GM18519 (cell line): Measurements from ENCODE around the gene KCNQ4.

Source experiments
- ATAC-seq: cut with Tn5 transposase; IDR thresholded peaks from one replicate; pipeline ENCODE4 v1.9.1; 2021; ENCODE audit warnings: mild to moderate bottlenecking, moderate library complexity; ENCODE audit not compliant: unreplicated experiment, low FRiP score

The KCNQ4 gene

DNA sequence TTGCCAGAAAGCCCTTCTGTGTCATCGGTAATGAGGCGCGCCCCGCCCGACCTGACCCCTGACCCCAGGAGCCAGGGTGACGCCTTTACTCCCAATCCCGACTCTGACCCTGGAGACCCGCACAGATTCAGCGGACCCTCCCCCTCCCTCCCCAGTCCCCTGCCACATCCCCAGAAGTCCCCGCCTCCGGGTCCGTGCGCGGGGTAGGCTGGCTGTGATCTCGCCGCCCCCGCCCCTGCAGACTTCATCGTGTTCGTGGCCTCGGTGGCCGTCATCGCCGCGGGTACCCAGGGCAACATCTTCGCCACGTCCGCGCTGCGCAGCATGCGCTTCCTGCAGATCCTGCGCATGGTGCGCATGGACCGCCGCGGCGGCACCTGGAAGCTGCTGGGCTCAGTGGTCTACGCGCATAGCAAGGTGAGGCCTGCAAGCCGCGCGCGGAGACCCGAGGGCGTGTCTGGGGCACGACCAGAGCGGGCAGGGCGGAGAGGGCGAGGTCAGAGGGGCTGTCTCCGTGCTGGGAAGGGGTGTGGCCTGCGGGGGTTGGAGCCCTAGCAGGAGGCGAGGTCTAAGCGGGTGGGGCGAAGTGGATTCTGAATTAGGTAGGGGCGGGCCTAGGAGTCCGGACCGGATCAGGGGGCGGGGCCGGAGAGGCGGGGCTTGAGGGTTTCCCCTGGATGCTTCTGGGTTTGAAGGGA is 34.8 kb downstream of the KCNQ4 start:
- no peak for ATAC-seq

DNA sequence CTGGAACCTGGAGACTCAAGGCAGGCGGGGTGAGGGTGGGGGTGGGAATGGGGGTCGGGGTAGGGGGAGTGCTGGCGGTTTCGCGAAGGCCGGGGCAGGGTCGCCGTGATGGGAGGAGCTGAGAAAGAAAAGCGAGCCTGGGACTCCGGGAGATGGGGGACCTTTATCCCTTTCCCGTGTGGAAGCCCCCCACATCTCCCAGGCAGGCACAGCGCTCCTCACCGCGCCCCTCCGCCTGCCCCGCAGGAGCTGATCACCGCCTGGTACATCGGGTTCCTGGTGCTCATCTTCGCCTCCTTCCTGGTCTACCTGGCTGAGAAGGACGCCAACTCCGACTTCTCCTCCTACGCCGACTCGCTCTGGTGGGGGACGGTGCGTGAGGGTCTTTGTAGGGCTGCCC is 35.5 kb downstream of the KCNQ4 start:
- ATAC-seq = no peak

DNA sequence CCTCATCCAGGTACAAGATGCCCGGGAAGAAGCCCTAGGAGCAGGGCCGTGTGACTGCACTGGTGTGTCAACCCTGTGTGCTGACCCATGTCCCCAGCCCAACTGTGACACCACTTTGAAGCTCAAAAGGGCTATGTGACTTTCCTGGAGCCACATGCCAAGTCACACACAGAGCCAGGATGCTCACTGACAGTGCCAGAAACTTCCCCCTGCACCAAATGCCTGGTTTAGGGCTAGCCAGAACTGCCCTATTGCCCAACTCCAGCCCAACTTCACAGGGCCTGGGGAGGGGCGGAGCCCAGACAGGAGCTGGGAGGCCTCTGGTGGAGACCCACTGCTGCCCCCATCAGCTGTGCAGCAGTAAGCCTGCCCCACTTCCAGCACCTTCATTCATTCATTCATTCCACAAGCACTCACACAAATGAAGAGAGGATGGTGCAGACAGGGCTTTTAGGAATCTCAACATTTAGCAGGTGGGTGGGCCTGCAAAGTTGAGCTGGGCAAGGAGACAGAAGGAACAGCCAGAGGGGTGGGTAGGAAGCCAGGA is 36.7 kb downstream of the KCNQ4 start:
- ATAC-seq = no peak

DNA sequence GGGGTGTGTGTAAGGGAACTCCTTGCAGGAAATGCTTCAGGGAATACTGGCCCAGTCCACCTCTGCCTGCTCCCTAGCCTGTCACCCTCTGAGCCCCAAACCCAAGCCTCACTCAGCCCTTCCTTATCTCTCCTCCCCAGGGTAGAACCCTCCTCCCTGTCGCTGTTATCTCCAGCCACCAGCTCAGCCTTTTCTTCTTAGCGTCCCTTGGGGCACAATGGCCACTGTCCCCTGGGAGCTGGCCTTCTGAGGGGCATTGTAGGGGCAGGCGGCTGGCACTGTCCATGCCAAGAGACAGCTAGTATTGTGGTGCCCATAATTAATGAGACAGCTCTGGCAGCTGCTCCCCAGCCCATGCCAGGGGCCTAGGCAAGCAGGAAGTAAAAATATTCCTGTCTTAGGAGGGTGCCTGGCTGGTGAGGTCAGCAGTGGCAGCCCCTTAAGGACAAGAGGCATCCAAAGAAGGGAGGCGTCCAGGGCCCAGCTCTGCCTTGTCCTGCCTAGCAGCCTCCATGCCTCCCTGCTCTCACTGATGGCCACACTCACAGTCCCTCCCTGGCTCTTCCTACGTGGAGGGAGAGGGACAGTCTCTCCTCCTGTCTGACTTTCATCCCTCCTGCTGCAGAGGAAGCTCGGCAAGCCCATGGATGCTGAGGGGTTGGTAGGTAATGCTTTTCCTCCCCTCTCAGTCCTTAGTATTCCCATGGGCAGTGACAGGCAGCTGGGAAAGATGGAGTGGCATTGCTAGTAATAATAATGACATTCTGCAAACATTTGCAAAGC is 37.5 kb downstream of the KCNQ4 start:
- ATAC-seq = no peak

DNA sequence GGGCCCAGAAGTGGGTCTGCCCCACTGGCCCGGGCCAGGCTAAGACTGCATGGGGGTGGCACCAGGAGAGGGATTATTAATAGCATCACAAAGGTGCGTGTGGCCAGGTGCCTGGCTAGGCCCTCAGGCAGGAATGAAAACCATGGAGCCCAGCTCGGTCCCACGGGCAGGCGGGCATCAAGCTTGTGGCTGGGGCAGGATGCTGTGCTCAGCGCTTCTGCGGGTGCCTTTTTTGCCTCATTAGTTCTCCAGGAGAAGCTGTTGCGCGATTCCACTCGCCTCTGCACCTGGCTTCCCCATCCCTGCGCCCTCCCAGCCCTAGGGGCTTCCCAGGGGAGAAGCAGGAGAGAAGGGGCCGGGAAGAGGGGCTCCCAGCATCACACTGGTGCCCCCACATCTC is 39.3 kb downstream of the KCNQ4 start:
- ATAC-seq = no peak

DNA sequence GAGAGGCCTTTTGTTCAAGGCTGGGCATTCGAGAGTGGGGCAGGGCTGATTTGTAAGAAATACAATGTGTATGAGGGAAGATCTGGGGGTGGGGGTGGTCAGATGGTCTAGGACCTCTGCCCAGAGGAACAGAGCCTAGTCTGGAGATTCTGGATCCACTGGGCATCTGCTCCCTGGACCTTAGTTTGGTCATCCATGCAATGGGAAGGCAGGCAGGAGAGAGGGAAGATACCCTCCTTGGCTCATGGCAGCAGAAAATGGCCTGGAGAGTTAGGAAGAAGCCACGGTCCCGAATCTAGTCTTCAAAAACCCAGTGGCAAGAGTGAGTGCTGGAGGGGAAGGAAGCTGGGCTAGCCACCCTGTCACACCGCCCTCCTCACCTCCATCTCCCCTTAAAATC is 39.8 kb downstream of the KCNQ4 start:
- no peak for ATAC-seq

DNA sequence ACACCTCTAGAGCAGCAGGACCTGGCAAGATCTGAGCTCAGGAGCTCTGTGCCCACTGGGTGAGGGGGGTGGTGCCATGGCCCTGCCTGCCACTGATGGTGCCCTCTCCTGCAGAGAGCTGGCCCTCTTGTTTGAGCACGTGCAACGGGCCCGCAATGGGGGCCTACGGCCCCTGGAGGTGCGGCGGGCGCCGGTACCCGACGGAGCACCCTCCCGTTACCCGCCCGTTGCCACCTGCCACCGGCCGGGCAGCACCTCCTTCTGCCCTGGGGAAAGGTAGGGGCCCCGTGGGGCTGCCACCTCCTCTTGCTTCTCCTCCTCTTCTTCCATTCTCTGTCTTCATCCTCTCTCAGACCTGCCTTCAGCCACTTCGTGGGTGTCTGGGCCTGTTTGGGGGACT is 40.4 kb downstream of the KCNQ4 start:
- ATAC-seq = no peak

DNA sequence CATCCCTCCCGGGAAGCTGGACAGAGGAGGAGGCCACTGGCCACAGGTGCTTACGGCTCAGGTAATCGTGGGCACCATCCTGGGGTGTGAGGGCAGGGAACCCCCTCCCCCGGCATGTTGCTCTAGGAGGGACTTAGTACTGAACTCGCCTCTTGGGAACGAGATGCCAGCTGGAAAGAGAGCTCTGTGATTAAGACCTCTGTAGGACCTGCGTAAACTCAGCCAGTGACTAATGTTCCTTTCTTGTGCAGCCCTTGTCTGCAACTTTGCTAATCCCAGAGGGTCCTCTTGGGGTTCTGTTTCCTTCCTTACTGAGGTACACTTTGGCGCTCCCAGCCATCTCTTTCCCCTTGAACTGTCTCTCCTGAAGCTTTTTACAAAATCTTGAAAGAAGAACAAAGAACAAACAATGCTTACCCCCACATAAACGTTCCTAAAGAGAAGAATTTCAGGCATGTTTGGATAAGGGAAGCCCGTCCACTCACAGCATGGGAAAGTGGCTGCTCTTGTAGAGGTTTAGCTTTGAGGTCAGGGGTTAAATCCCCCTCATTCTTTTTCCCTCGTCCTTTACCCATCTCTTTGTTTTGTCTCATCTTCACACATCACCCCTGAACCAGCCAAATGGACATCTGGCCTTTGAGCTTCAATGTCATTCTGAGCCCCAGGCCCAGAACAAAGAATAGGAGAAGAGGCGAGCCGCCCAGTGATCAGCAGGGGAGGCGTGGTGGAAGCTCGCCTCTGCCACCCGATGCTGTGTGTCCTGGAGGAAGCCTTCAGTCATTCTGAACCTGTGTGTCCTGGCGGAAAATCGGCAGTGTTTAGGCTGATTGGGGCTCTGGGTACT is 41.2 kb downstream of the KCNQ4 start:
- no peak for ATAC-seq

DNA sequence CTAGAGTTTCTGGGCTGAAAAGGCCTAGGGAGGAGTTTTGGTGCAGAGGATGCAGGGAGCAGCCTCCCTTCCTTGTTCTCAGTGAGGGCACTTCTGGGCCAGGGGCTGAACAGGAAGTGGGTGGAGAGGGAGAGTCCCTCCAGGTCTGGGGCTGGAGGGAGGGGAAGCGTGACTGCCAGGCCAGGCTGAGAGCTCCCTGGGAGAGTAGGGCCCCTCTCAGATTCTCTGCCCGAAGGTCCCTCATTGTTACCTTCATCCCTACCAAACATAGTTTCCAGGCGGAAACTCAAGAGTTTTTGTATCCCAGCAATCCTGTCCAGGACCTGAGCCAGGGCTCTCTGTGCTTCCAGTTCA is 41.8 kb downstream of the KCNQ4 start:
- ATAC-seq = no peak

DNA sequence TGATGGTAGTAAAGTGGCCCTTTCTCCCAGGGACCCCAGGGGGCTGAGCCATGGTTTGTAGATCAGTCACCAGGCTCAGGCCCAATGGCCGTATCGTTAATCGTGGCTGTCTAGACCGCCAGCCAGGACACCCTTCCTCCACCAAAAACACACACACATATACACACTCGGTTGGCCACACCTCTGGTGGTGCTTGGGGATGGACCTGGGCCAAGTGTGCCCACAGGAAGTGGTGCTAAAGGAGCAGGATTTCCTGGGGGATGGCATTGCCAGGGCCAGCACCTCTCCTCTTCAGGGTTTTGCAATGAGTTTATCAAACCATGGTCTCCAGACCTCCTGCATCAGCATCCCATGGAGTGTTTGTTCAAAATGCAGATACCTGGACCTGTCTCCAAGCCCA is 42.4 kb downstream of the KCNQ4 start:
- no peak for ATAC-seq

DNA sequence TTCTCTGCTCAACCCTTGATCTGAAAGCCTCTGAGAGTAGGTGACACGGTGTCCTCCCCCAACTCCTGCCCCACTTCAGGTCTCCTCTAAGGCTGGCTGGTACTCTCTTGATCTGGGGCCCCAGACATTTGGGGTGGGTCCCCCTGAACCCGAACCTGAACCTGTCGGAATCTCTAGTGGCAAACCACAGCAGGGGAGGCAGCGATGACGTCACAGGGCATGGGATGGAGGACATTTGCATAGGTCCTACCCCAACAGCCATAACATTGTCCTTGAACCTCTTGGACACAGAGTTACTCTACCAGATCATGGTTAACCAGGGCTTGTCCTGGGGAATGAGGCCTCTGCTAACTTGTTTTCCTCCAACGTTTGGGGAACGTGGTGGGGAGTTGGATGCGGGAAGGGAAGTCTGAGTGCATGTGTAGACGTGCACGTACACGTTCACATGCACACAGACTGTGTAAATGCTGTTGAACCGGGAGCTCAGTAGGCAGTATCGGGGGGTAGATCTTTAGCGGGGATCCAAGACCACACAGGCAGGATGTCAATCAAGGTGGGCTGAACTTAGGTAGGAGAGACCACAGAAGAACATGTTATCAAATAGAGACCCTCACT is 46.2 kb downstream of the KCNQ4 start:
- ATAC-seq = no peak

DNA sequence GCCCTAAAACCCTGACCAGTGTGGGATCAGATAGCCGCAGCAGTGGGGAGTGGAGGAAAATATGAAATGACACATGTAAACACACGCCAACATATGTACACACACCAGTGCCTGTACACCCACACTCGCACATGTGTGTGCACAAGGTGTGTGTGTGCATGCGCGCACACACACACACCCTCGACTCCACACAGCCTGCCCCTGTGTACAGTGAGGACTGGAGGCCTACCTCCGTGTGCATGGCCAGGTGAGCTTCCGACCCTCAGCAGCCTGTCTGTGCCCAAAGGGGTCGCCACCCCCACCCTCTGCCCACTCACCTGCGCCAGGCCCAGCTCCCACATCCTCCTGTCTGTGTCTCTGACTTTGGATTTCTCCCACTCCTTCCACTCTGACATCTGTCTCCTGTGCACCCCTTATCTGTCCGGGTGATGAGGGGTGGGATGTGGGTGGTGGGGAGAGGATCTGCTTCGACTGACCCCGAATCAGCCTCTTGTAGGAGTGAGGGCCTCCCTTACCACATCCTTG is 46.9 kb downstream of the KCNQ4 start:
- no peak for ATAC-seq

DNA sequence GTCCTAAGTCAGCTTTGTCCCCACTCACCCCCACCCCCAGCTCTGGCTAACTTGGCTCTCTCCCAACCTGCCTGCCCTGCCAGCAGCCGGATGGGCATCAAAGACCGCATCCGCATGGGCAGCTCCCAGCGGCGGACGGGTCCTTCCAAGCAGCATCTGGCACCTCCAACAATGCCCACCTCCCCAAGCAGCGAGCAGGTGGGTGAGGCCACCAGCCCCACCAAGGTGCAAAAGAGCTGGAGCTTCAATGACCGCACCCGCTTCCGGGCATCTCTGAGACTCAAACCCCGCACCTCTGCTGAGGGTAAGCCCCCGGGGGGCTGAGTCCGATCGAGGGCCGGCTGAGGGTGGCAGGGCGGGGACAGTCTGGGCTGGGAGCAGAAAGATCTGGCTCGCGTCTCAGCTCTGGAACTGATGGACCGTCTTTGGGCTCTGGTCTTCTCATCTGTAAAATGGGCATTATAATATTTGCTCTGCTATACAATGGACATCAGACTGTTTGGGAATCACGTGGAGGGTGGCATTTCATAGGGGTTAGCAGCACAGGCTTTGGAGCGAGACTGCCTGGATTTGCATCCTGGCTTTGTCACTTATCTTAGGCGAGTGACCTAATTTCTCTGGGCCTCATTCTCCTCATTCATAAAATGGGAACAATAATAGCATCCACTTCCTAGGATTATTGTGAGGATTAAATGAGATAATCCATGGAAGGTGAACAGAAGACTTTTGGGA is 47.6 kb downstream of the KCNQ4 start:
- no peak for ATAC-seq

DNA sequence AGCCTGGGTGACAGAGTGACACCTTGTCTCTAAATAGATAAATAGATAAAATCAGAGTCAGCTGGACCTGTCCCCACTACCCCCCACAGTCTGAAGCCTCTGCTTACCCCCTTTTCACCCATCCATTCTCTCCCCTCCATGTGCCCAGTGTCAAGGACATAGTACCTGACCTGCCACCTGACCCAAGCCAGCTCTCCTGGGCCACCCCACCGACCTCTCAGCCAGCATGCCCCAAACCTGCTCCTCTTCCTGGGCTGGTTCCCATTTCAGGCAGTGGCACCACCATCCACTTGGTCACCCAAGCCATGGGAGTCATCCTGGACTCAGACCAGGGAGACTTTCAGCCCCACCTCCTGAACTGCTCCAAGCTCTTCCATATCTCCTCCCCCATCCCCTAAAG is 50.4 kb downstream of the KCNQ4 start:
- no peak for ATAC-seq

DNA sequence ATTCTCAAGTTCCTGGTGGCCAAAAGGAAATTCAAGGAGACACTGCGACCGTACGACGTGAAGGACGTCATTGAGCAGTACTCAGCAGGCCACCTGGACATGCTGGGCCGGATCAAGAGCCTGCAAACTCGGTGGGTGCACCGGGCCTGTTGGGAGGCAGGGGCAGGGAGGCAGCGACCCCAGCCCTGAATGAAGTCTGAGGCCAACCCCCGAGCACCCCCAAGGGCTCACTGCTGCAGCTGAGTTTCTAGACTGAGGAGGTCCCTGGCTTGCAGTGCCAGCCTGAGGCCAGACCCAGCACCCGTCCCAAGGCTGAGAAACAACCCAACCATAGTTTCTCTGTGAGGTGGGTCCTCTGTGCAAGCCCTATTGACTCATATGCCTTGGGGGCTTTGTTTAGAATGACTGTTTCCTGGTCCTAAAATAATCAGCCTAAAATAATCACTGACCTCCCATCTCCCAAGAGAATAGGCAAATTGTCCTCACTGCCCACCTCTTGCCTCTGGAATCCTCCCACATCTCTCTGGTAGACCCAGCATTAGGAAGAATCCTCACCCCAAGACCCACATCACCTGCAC is 51.5 kb downstream of the KCNQ4 start:
- no peak for ATAC-seq

DNA sequence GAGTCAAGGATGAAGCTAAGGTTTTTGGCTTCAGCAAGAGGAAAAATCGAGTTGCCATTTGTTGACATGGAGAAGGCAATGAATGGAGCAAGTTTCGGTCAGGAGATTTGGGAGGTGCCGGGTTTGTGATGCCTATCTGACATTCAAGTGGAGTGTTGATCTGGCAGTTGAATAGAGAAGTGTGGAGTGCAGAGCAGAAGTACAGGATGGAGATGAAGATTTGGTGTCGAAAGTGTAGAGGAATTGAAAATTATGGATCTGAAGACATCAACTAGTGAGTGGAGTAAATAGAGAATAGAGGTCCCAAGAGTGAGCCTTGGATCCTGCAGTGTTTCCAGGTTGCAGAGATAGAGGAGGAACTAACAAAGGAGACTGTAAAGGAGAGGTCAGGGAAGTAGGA is 52.7 kb downstream of the KCNQ4 start:
- no peak for ATAC-seq

DNA sequence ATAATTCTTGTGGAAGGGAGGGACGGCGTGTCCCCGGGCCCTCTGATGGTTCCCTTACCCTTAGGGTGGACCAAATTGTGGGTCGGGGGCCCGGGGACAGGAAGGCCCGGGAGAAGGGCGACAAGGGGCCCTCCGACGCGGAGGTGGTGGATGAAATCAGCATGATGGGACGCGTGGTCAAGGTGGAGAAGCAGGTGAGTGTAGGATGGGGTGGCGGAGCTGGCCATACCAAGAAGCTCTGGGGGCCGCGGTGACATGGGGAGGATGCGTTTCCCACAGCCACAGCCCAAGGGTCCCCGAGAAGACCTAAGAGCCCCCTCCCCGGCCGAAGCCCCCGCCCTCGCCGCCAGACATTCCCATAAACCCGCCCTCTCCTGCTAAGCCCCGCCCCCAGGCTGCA is 54.0 kb downstream of the KCNQ4 start:
- no peak for ATAC-seq

DNA sequence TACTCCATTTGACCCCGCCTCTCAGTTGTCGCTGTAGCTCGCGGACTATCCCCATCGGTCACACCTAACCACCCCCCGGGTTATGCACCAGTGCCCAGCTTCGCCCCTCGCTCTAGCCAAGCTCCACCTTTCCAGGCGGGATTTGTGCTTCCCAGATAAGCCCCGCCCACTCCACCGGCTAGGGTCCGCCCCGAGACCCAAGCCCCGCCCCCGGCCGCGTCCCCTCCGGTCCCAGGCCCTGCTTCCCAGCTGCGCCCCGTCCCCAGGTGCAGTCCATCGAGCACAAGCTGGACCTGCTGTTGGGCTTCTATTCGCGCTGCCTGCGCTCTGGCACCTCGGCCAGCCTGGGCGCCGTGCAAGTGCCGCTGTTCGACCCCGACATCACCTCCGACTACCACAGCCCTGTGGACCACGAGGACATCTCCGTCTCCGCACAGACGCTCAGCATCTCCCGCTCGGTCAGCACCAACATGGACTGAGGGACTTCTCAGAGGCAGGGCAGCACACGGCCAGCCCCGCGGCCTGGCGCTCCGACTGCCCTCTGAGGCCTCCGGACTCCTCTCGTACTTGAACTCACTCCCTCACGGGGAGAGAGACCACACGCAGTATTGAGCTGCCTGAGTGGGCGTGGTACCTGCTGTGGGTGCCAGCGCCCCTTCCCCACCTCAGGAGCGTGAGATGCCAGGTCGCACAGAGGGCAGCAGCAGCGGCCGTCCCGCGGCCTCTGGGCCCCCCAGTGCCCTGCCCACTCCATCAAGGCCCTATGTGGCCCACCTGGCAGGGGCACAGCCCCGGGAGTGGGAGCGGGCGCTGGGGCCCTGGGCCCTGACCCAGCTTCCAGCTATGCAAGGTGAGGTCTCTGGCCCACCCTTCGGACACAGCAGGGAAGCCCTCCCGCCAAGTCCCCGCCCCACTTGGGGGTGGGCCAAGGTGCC is 54.7 kb downstream of the KCNQ4 start:
- ATAC-seq = no peak
